GDM1 (cell line): Measurements from ENCODE around the gene DMRT1.
"Not testable (repeated sequence)": the region's sequence is repeated elsewhere in the genome, so short reads cannot be mapped to it uniquely, and the experiment has no call there.

ENCODE experiments used
- DNase-seq: peaks from one replicate; lab custom pipeline; 2025; lab: John Stamatoyannopoulos, UW

Gene DMRT1

DNA sequence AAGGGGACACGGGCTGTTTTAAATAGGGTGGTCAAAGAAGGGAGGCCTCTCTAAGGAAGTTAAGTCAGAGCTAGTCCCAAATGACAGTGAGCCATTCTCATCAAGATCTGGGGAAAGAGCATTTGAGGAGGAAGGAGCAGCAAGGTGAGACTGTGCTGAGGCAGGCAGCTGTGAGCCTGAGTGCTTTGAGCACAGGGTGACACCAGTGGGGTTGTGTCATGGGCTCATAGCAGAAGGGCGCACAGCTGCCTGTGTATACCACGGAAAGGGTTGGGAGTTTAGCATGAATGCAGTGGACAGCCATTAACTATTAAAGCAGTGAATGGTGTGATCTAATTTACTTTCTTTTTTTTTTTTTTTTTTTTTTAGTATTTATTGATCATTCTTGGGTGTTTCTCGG is 19.2 kb downstream of the DMRT1 start:
- DNase-seq, result no peak

DNA sequence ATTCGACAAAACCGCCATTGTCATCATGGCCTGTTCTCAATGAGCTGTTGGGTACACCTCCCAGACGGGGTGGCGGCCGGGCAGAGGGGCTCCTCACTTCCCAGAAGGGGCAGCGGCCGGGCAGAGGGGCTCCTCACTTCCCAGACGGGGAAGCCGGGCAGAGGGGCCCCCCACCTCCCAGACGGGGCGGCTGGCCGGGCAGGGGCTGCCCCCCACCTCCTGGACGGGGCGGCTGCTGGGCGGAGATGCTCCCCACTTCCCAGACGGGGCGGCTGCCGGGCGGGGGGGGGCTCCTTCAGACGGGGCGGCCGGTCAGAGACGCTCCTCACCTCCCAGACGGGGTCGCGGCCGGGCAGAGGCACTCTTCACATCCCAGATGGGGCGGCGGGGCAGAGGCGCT is 20.0 kb downstream of the DMRT1 start:
- not testable (repeated sequence) for DNase-seq

DNA sequence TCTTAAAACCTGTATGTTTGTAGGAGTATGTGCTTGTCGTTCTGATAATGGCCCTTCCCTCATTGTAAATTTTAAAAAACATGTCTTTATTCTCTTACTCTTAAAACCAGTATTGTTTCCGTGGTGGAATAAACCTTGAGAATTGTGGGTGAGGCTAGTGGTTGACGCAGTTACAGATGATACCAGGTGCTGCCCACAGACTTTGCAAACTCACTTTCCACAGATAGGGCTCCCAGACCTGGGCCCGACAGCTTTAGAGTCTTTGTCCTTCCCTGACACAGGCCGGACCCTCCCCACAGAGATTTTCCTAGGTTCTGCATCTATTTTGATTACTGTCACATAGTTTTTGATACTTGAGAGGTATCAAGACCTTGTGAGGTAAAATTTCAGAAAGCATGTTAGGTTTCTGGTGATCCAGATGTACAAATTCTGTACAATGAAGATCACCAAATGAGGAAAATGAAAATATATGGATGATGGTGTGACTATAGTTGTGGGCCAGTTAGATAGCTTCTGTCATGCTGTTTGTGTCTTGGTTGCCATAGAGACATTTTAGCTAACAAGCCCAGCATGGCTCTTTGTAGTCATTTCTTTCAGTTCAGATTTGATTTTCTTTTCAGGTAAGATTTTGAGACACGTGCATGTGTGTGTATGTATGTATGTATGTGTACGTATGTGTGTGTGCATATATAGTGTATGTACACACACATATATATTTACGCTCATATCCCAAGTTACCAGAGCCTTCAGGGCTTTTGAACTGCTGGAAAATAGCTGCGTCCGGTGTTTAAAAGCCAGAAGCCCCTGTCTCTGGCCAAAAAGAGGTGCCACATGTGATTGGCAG is 33.8 kb downstream of the DMRT1 start:
- no peak for DNase-seq

DNA sequence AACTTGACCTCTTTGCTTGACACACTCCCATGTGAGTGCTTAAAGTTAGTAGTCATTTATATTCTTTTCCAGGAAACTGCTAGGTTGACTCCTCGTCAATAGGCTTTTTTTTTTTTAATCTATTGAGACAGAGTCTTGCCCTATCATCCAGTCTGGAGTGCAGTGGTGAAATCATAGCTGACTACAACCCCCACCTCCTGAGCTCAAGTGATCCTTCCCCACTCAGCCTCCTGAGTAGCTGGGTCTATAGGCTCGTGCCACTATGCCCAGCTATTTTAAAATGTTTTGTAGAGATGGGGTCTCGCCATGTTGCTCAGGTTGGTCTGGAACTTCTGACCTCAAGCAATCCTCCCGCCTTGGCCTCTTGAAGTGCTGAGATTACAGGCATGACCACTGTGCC is 34.9 kb downstream of the DMRT1 start:
- DNase-seq, result no peak

DNA sequence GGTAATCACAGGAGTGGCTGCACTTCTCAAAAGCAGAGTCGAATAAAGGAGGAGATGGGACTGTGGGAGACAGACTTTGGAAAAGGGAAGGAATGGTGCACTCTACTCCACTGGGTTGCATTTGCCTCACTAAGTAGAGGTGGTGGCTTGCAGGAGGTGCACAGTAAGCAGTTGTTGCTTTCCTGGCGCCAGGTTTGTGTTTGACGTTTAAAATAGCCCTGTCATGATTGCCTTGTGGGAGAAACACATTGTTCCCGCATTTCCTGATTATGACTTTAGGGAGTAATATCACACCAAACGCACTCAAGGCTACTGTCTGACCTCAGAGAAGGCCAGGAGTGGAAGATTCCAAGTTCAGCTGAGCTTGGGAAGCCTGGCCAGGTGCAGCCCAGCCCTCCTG is 36.7 kb downstream of the DMRT1 start:
- no peak for DNase-seq

DNA sequence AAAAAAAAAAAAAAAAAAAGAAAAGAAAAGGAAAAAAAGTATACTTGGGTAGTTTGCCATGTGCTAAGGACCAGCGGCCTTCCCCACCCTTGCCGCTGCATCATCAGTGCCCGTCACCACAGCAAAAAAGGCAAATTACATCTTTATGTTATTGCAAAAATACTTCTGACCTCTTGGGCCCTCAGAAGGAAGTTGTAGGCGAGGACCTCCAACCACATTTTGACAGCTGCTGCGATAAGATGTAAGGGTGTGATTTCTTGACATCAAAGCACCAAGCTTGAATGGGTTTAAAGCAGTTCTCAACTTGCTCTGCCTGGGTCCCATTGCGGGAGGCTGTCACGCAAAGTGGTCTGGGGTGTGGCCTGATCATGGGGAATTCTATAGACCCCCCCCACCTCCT is 39.2 kb downstream of the DMRT1 start:
- no peak for DNase-seq

DNA sequence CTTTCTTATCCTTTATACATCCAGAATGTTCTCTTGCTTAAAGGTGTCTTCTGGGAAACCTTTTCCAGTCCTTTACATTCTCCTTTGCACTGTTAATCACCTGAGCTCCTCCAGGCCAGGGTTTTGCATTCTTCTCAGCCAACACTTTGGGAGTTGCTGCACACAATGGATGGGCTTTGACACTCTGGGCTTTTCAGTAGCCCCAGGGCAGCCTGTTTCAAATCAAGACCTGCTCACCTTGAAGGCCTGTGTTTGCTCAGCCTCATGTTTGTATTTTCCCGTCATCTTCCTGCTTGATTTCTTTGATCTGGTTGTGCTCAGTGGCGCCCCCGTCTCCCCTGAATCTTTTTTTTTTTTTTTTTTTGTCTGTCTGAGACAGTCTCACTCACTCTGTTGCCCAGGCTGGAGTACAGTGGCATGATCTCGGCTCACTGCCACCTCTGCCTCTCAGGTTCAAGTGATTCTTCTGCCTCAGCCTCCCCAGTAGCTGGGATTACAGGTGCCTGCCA is 41.0 kb downstream of the DMRT1 start:
- no peak for DNase-seq

DNA sequence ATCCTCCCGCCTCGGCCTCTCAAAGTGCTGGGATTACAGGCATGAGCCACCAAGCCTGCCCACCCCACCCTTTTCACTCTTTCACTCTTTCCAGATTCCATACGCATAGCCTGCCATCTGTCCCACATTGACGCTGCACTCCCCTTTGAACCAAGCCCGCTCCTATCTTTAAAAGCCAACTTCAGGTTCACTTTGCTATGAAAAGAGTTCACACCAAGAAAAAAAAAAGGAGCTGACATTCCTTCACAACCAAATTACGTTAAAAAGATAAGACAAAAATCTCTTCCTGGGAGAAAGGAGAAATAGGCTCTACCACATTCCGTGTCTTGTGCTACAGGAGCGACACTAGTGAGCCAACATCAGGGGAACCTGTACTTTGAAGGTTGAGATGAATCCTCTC is 41.5 kb downstream of the DMRT1 start:
- DNase-seq, result no peak

DNA sequence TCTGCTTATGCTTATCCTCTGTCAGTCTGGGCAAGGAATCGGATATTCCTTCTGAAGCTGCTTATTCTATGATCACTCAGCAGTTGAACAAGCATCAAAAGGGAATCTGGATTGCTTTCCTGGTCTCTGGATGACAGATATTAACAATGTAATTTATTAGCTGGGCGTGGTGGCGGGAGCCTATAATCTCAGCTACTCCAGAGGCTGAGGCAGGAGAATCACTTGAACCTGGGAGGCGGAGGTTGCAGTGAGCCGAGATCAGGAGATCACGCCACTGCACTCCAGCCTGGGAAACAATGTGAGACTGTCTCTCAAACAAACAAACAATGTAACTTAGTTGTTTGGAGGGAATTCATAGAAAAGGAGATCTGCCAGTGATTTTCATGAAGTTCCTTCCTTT is 45.4 kb downstream of the DMRT1 start:
- no peak for DNase-seq

DNA sequence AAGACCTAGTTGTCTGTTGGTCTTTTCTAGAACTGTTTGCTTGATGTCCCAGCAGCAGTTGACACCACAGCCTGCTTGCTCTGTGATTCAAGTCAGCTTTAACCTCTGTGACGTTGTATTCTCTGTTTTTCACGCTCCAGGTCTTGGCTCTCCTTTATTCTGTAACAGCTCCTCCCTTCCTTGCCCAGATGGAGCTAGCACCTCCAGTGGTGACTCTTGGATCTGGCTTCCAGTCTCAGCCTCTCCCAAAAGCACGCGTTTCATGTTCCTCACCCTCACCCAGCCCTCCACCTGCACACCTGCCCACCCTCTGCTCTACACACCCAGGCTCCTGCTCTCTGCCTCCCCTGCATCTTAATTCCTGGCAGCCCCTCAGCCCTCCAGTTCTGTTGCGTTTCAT is 50.6 kb downstream of the DMRT1 start:
- DNase-seq, result no peak

DNA sequence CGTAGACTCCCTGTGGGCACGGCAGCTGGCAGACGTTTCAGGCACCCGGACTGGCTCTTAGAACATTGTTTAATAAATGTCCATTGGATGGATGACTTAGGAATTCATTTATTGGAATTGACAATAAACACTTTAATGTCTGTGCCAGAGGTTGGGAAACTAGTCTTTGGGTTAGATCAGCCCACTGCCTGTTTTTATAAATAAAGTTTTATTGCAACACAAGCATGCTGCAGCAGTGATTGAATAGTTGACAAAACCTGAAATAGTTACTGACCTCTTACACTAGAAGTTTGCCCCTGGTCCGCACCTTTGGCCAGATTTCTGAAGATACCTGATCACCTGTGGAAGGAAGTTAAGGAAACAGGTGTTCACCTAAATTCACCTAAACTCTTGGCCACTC is 51.6 kb downstream of the DMRT1 start:
- DNase-seq, result no peak

DNA sequence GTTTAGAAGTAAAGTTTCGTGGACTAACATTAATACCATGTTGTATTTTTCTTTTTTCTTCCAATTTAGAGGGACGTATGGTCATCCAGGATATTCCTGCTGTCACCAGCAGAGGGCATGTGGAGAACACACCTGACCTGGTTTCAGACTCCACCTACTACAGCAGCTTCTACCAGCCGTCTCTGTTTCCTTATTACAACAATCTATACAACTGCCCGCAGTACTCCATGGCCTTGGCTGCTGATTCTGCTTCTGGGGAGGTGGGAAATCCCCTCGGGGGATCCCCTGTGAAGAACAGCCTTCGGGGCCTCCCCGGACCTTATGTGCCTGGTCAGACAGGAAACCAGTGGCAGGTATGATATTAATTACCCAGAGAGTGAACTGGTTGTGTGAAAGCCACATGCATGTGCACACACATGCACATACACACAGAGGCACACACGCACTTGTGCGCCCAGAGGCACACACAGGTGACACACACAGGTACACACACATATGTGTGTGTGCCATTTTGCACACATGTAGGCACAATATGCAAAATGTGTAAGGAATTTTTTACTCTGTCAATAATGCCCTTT is 52.4 kb downstream of the DMRT1 start:
- DNase-seq, result no peak

DNA sequence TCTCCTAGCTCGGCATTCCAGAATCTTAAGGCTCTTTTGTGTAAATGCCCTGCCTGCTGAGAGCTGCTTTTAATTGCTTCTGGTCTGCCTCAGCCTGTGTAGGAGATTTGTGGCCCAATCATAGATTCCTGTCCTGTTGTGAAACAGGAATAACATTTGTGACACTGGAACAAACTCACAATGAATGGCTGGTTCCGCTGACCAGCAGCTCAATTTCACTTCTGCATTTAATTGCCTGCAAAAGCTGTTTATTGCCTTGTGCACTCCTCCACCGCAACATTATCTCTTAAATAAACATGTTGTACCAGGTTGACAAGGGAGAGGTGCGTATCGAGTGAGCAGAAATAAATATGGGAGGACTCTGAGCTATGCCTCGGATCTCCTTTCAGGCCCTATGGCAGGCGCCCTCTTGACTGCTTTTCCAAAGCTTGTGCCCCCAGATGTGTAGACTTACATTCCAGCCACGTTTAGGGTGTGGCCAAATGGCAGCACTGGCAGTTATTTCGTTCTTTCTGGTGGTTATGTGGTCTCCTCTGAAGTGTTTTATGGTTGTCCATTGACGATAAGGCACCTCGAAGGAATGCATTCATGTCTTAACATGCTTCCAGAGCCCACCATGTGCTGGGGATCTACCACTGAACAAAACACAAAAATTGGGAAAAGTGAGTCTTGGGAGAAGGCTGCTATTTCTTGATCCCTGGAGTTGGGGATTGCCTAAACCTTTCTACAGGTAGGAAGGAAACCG is 58.1 kb downstream of the DMRT1 start:
- DNase-seq, result no peak

DNA sequence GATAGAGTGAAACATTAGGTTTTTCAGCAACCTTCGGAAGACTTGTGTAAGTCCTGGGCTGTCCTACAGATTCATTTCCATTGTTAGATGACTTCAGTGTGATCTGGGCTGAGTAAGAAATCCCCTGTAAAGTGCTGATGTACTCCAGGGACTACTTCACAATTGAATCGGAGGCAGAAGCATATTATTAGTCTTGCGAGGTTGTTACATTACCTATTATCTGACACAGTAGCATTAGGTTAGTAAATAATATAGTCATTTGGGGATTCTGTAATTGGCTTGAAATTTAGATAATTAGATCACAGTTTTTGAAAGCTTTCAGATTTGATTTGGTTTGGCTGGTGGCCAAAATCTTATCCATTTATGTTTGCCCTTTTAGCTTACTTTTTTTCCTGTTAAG is 62.4 kb downstream of the DMRT1 start:
- no peak for DNase-seq

DNA sequence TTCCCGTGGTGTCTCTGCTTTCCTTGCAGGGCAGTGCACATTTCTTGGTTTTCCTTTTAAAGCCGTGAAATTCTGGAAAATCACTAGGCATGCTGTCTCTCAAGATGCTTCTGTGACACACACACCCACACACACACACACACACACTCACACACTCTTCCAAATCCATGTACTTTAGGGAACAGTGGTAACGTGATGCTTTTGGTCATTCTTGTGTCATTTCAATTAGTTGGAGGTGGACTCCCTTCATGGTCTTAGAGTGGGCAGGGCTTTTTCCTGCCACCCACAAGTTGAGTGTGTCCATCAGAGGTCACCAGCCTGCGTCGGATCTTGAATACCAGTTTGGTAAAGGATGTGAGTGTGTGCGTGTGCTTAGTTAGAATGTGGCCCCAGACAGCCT is 64.4 kb downstream of the DMRT1 start:
- DNase-seq, result no peak

DNA sequence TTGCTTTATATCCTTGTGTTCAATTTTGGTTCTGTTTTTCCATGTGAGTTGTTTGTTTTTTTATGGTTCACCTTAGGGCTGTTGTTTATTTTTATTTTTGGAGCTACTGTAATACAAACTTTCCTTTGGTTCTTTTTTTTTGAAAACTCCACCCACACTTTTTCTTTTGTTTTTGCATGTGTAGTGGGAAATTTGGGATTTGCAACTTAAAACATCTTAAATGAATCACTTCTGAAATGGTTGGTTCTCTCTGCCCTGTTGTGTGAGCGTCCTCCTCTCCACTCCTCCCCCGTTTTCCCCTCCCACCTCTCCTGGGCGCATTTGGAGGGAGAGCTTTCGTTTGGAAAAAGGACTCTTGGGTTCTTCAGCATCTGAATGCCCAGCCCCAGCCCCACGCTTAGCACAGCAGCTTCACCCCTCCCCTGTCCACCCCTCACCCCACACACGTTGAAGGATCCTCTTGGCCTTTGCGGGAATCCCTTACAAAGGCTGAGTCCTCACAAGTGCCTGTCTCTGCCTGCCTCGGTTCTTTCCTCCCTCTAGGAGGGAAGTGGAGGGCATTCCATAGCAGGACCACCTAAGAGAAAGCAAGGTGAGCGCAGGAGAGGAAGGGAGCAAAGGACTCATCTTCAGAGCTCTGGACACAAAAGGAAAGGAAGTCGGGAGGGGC is 67.2 kb downstream of the DMRT1 start:
- DNase-seq, result no peak

DNA sequence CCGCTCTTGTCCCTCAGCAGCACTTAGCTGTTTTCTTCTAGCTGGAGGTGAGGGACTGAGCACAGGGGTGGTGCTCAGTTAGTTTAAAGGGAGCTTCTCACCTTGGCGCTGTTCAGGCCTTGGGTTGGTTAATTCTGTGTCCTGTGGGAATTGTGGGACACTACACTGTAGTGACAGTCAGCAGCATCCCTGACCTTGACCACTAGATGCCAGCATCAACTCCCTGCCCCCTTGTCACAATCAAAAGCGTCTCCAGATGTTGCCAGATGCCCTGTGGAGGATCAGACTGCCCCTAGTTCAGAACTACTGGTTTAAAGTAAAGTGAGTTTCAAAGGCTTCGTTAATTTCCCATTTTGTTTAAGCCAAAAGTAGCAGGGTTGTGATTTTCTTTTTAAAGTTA is 69.5 kb downstream of the DMRT1 start:
- DNase-seq, result no peak

DNA sequence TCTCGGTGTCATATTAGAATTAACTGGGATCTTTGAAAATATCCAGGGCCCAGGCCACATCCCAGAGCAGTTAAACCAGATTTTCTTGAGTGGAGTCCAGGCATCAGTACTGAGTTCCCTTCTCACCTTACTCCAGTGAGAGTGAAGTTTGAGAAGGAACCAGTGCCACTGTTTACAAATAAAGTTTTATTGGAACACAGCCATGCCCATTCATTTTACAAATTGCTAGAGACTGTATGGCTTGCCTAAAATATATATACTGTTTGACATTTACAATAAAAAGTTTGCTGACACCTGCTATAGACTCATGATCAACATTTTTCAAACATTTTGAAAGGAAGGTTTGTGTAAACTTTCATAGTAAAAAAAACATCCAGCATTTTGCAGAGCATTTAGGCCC is 71.3 kb downstream of the DMRT1 start:
- DNase-seq, result no peak

DNA sequence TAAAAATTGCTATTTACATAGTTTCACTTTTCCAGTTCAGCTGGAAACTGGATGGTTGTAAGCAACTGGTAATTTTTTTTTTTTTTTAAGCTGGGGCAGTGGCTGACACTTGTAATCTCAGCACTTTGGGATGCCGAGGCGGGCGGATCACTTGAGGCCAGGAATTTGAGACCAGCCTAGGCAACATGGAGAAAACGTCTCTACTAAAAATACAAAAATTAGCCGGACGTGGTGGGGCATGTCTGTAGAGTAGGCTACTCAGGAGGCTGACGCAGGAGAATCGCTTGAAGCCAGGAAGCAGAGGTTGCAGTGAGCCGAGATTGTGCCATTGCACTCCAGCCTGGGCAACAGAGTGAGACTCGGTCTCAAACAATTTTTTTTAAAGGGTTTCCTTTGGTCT is 72.0 kb downstream of the DMRT1 start:
- not testable (repeated sequence) for DNase-seq

DNA sequence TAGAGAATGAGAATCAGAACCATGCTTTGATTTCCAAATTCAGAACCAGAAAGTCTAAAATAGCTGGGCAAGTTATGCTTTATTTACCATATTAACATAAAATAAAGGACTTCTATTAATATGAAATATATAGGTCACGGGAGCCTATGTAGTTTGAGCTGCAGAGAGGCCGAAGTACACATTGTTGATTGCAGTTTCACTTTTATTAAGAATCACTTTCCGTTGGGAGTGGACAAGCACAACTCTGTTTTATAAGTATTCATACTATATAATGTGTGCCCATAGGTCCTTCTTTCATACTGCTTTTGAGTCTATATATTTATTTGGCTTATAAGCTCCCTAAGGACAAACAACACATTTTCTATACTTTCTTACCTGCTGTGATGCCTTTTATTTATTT is 76.2 kb downstream of the DMRT1 start:
- no peak for DNase-seq

DNA sequence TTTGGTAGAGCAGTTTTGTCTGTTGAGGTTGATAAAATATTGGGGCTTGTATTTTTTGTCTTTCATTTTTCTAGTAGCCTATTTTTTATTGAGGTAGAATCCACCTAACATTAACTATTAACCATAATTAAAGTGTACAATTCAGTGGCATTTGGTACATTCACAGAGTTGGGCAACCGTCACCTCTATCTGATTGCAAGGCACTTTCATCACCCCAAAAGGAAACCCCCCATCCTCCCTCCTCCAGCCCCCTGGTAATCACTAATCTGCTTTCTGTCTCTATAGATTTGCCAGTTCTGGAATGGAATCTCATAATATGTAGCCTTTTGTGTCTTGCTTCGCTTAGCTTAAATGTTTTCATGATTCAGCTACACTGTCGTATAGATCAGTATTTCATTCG is 79.4 kb downstream of the DMRT1 start:
- no peak for DNase-seq

DNA sequence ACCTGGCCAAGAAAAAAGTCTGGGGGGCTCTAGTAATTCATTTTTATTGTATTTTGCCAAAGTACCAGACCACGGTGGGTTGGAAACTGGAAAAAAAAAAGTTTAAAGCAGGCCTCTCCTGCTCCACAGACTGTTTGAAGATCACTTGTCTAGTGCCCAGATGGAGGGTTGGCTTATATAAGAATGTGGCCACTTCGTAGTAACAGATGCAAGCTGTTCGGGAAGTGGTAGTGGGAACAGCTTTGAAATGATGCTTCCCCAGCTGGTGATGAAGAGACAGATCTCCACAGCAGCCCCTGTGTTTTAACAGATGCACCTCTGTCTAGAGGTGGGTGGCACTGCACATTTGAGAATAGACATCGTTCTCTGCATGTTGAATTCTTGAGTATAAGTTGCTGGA is 80.7 kb downstream of the DMRT1 start:
- no peak for DNase-seq

DNA sequence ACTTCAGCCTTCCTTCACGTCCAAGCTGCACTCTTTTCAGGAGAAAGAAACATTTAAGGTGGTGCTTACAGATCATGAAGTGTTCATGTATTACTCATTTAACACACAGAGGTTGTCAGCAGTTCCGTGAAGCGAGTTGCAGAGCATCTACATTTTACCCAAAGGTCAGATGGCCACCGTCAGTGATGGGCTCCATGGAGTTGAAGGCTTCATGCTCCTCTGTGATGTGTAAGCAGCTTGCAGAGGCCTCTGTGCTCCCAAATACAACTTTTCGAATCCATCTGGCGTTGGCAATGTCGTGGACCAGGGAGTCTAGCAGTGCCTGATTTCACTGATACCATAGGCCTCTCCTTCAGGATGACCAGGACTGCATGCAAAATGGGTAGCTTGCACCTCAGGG is 81.2 kb downstream of the DMRT1 start:
- DNase-seq, result no peak
